G401 (cell line): Measurements from ENCODE around the gene DPEP2NB. TPM values are rescaled to one million over a fixed set of nuclear protein-coding genes. Genes with fewer than 3 reads are reported as not detected.
A peak's percentile ranks its signal among the peaks of the same experiment; 100 is the strongest.
"Not testable (repeated sequence)": the region's sequence is repeated elsewhere in the genome, so short reads cannot be mapped to it uniquely, and the experiment has no call there.

Experiments used
- DNase-seq: peaks from one replicate; pipeline ENCODE4 v3.0.0-alpha.2; 2015; ENCODE audit warnings: low spot score
- in situ Hi-C: cut with HindIII; loops from 2 replicates; pipeline ENCODE4 v1.10.0; 2016; ENCODE audit warnings: low sequenced_read_pairs, mixed read lengths
- total RNA-seq: library from RNA; depleted of rRNA; stranded (reverse); fragments of >200 nt; shearing (Covaris generic); gene quantifications from 2 replicates; pipeline ENCODE4 v1.2.3, GENCODE V29; 2014

Gene DPEP2NB
- total RNA-seq, 1 experiment from 2014 or later: not detected

DNA sequence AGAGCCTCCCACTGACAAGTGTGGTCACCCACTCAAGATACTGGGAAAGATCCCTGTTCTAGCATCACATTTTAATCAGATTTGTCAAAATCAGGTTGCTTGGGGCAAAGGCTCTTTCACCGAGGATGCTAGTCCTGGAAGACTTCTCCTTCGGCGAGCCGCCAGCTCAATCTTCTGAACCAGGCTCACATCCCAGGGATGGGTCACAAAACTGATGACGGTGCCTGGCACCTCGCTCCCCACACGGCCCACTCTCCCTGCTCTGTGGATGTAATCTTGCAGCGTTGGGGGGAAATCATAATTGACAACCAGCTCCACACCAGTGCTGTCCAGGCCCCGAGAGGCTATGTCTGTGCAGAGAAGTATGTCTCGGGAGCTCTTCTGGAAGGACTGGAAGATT is 5.8 kb upstream of the DPEP2NB start:
- DNase-seq: no peak
- in situ Hi-C loops: no loop called here

DNA sequence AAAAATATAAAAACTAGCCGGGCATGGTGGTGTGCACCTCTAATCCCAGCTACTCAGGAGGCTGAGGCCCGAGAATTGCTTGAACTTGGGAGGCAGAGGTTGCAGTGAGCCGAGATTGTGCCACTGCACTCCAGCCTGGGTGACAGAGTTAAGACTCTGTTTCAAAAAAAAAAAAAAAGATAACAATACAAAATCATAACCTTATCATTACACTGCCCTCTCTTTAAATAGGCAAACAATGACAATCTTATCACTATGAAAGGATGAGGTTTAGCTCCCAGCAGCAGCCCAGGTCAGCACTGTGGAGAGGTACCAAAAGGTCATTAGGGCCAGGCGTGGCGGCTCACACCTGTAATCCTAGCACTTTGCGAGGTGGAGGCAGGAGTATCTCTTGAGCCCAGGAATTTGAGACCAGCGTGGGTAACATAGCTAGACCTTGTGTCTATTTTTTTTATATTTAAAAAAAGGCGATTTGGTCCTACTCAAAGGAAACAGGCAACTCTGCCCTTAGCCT is 3.5 kb upstream of the DPEP2NB start:
- no peak for DNase-seq
- in situ Hi-C loops: no loop called here

DNA sequence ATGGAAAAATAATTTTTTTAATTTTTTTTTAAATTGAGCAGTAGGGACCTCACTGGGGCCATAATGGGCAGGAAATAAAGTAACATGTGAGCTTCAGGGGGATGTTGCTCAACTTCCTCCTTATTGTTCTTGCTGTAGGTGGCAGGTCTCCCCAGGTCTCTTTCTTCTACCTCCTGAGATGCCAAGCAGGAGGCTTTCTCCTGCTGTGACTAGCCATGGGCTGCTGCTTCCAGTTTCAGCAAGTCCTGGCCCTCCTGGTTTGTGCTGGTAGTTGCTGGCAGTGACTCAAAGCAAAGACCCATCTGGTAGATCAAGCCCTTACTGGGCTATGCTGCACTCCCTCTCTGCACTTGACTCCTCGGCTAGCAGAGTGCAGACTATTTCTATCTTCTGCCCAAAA is 2.3 kb downstream of the DPEP2NB start:
- in situ Hi-C loops: no loop called here
- DNase-seq: no peak

DNA sequence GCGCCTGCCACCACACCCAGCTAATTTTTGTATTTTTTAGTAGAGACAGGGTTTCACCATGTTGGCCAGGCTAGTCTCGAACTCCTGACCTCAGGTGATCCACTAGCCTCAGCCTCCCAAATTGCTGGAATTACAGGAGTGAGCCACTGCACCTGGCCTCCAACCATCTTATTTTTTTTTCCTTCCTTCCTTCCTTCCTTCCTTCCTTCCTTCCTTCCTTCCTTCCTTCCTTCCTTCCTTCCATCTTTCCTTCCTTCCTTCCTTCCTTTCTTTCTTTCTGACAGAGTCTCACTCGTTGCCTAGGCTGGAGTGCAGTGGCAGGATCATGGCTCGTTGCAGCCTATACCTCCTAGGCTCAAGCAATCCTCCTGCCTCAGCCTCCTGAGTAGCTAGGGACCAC is 5.8 kb downstream of the DPEP2NB start:
- DNase-seq, in situ Hi-C loops: not testable (repeated sequence)

DNA sequence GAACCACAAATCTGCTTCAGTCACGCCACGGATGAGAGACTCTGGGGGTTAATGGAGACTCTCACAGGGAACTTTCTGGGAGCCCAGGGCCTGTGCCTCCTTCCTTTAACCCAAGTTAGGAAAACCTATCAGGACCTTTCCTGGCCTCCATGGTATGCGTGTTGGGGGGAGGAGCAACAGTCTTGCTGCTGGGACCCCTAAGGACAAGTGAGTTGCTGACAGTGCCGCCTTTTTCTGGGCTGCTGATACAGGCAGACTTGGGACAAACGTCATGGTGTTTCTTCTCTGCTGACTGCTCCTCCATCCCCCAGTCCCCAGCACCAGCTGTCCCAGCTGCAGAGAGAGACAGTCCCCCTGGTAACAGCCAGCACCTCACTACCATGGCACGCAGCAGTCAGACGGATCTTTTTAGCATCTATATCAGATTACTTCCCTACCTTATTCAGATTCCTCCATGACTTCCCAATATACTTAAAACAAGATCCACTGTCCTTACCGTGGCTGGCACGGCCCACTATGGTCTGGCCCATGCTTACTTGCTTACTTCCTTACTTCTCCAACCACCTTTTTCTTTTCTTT is 6.5 kb downstream of the DPEP2NB start:
- in situ Hi-C loops: no loop called here
- DNase-seq: no peak

DNA sequence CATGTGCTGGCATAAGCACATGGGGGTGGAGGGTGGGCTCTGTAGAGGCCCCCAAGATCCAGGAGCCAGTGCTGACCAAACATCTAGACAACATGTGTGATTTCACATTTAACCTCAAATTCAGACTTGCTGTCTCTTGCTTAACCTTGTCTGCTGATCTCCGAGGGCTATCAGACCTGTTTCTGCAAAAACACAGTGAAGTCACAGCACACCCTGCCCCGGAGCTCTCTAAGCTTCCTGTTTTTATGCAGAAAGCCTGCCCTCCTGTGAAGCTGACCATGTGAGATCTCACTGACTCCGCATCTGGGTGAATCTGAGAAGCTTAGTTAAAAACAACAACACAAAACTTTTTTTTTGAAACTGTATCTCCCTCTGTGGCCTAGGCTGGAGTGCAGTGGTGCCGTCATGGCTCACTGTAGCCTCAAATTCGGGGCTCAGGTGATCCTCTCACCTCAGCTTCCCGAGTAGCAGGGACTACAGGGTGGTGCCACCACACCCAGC is 9.9 kb downstream of the DPEP2NB start:
- in situ Hi-C loops: no loop called here
- no peak for DNase-seq

DNA sequence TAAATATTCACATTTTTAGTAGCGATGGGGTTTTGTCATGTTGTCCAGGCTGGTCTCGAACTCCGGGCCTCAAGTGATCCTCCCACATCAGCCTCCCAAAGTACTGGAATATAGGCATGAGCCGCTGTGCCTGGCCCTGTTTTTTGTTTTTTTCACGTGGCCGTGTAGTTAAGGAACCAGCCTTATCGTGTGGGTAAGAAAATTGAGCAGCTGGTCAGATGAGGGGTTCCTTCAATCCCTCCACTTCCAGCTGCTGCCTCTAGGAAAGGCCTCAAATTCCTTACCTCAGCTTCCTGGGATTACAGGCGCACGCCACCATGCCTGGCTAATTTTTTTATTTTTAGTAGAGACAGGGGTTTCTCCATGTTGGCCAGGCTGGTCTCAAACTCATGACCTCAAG is 10.5 kb downstream of the DPEP2NB start:
- DNase-seq: no peak
- in situ Hi-C loops: no loop called here

DNA sequence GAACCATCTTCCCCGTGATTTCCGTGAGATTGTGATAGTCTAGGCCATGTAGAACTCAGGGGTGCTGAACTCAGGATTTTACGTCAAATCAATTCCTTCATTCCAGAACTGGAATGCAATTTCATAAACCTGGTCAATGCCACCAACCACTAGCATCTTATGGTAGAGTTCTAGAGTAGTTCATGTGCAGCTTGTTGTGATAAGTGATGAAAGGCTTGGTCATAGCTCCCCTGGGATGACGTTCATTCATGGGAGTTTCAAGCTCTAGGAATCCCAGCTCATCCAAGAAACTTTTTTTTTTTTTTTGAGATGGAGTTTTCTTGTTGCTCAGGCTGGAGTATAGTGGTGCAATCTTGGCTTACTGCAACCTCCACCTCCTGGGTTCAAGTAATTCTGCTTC is 12.7 kb downstream of the DPEP2NB start:
- in situ Hi-C loops: no loop called here
- DNase-seq: no peak

DNA sequence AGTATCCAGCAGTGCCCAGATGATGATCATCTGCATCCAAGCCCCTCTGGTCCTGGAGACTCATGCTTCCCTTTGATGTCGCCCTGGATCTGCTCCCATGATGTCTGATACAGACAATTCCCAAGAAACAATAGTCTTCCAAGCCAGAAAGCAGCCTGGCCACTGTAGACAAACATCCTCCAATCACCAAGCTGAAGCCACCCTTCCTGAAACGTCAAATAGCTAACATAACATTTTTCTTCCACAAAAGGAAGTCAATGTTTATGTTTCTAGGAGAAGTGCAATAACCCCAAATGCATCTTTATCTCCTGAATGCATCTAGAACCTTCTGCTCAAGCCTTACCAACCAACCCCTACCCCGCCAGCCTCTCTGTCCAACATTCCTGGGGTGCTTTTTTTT is 15.3 kb downstream of the DPEP2NB start:
- no peak for DNase-seq
- in situ Hi-C loops: no loop called here

DNA sequence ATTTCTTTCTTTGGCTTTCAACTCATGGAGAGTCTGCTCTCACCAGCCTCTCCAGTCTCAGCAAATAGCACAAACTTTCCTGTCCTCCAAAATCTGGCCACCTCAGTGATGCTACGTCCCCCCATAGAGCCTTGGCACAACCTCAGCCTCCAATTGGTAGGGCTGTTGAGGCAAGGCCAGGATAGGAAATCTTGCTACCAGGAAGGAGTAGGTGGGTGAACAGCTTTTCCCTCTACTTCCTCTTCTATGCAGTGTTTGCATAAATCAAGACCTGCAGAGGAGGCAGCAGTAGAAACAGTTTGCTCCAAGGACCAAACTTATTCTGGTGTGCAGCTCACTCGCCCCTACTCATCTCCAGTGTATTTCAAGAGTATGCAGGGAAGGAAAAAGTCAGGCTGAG is 15.7 kb downstream of the DPEP2NB start:
- no peak for DNase-seq
- in situ Hi-C loops: no loop called here

DNA sequence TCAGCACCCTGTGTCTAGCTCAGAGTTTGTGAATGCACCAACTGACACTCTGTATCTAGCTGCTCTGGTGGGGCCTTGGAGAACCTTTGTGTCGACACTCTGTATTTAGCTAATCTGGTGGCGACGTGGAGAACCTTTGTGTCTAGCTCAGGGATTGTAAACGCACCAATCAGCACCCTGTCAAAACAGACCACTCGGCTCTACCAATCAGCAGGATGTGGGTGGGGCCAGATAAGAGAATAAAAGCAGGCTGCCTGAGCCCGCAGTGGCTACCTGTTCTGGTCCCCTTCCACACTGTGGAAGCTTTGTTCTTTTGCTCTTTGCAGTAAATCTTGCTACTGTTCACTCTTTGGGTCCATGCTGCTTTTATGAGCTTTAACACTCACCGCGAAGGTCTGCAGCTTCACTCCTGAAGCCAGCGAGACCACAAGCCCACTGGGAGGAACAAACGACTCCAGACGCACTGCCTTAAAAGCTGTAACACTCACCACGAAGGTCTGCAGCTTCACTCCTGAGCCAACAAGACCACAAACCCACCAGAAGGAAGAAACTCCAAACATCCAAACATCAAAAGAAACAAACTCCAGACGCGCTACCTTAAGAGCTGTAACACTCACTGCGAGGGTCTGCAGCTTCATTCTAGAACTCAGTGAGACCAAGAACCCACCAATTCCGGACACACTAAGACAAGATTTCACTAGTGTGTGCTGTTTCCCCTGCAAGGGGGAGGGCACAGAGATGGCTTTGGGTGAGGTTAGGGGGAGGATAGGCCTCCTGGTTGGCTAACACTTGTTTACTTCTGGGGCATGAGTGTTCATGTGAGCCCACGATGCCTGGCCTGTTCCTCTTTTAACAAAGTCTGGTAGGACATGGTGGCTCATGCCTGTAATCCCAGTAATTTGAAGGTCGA is 16.7 kb downstream of the DPEP2NB start, which contains the start of gene DPEP2:
DPEP2 (minus strand) TSS at position 706 of the 910 bp plus-strand sequence. CDS start 6,272 bp downstream, outside the sequence.
- DNase-seq, in situ Hi-C loops: not testable (repeated sequence)

DNA sequence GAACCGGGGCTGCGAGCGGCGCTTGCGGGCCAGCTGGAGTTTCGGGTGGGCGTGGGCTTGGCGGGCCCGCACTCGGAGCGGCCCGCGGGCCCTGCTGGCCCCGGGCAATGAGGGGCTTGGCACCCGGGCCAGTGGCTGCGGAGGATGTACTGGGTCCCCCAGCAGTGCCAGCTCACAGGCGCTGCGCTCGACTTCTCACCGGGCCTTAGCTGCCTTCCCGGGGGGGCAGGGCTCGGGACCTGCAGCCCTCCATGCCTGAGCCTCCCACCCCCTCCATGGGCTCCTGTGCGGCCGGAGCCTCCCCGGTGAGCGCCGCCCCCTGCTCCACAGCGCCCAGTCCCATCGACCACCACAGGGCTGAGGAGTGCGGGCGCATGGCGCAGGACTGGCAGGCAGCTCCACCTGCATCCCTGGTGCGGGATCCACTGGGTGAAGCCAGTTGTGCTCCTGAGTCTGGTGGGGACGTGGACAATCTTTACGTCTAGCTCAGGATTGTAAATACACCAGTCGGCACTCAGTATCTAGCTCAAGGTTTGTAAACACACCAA is 17.4 kb downstream of the DPEP2NB start:
- in situ Hi-C loops, DNase-seq: not testable (repeated sequence)

DNA sequence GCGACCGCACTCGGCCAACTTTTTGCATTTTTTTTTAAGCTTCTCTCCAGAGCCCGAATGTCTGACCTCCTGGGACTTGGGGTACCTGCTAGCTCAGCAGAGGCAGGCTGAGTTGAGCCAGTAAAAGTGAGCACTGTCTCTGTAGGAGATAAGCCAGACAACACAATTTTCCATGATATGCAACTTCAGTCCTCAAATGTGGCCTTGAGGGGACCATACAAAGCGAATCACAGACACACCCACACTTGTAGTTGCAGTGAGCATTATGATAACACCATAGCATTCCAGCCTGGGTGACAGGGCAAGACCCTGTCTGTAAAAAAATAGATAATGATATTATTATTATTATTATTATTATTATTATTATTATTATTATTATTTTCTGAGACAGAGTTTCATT is 19.0 kb downstream of the DPEP2NB start:
- in situ Hi-C loops: no loop called here
- no peak for DNase-seq

DNA sequence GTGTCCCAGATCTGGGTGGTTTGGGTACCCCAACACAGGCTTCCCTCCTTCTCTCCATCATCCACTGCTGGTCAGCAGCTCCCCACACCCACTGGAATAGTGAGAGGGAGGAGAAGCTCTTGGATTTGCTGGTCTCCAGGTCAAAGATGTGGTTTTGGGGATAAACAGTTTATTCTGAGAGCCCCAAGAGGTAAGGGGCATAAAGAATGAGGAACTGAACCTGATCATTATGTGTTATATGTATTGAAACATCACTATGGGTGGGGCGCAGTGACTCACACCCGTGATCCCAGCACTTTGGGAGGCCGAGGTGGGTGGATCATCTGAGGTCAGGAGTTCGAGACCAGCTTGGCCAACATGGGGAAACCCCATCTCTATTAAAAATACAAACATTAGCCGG is 20.3 kb downstream of the DPEP2NB start:
- DNase-seq: no peak
- in situ Hi-C loops: no loop called here

DNA sequence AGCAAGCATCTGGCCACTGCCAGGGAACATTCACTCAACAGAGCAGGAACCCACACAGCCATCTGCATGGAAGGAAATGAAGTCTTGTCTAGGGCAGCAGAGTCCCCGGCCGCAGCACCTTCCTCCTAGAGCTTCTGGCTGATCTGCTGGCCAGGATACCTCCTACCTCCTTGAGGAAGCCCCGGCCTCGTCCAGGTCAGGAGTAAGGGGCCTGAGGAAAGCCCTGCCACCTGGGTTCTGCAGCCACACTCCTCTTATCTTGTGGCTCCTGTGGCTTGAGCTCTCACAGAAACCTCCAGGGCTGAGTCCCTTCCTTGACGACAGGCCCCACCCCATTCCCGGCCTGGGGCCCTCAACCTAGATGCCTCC is 21.7 kb downstream of the DPEP2NB start:
- DNase-seq, in situ Hi-C loops: not testable (repeated sequence)

DNA sequence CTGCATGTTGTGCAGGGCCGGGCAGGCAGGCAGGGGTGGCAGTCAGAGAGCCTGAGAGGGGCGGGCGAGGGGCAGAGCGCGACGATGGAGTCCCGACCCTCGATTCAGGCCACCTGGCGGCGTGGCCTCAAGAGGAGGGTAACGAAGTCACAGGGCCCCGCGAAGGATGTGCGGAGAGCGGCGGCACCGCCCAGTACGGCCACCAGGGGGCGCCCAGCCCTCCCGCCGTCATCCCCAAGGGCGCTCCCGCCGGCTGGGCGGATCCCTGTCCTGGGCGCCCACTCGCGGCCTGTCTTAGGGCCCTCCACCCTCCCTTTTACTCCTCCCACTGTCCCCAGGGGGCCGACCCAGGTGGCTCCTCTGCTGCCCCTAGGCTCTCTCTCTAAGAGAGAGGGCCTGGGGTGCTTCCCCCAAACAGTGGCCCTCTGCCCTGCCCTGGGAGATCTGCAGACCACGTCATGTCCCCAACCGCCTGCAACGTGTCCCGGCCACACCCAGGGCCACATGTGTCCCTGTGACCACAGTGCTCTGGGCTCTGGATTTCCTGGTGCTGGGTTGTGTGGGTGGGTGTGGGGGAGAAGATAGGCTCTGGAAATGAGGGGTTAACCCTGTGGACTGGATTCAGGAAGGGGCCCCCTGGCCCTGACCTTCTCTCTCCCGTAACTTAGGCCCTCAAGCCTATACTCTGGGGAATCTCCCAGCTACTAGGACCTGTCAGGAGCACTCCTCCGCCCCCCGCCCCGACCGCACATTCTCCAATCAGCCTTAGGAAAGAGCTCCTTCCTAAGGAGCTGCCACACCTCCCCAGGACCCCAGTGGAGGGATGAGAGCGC is 22.3 kb downstream of the DPEP2NB start:
- in situ Hi-C loops: no loop called here
- DNase-seq: peak; percentile 50

DNA sequence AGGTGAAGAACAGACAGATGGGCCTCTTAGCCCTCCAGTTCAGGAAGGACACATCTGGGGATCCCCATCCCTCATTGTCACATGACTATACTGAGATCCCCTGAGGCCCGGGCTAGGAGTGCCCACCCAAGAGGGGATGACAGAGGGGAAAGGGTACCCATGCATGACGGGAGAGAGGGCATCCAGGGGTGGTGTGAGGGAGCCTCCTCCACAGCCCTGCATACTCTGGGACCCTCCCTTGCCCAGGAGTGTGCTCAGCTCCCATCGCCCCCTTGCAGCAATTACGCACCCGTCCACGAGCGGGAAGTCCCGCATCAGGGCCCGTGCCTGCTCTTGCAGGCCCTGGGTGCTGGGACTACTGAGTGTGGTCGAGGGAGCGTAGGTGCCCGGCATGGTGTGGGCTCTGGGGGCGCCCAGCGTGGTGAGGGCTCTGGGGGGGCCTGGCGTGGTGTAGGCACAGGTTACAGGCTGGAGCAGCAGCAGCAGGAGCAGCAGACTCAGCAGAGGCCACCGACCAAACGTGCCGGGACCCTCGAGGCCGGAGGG is 23.0 kb downstream of the DPEP2NB start:
- in situ Hi-C loops: no loop called here
- DNase-seq: no peak

DNA sequence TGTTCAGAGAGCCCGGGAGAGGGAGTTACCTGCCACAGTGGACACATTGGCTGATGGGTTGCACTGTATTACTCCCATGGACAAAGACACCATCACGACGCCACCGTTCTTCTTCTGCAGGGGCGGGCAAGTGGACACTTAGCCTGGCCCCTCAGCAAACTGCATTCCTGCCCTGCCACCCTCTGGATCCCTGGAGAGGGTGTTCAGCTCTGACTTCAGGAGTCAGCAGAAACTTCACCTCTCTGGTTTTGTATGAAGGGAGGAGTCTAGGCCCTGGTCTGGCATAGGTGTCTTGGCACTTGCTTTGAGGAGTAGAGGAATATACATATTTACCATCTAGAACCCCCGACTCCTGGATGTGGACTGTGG is 25.7 kb downstream of the DPEP2NB start:
- in situ Hi-C loops: no loop called here

More for the DNA sequence above, 25.7 kb downstream of the DPEP2NB start:
- no peak for DNase-seq
